ENCODE results near the gene STX8.

Gene STX8

GRCh38 chr17:9217151-9218056, 358.2 kb downstream of the STX8 start:
- Histone ChIP-seq H3K9ac (ENCODE audit: low read depth, low read length) (no peak overlapping the region), H3K9me3 (replicated peaks; ENCODE audit: low read length) (peaks cover 3% of the 10 kb centered on the region), H3K4me1 (ENCODE audit: control insufficient read depth, insufficient read depth, low read length) (peaks cover 6% of the 10 kb centered on the region), H3K36me3 (ENCODE audit: insufficient read depth, low read length) (no peaks in the 10 kb centered on the region), H3K4me3 (ENCODE audit: low read length) (no peak overlapping the region), H3K27me3 (ENCODE audit: control insufficient read depth, insufficient read depth, low read length) (no peaks in the 10 kb centered on the region), H3K4me2 (ENCODE audit: low read length) (peak overlapping the region; percentile 27)

- Histone ChIP-seq H3K36me3 (ENCODE audit: insufficient read depth, low read length) (no peaks in the 10 kb centered on the region), H3K9me3 (replicated peaks; ENCODE audit: low read length) (peaks cover 3% of the 10 kb centered on the region)
Measured at GRCh38 chr17:9215465-9215864, 360.2 kb downstream of the STX8 start.

DNA sequence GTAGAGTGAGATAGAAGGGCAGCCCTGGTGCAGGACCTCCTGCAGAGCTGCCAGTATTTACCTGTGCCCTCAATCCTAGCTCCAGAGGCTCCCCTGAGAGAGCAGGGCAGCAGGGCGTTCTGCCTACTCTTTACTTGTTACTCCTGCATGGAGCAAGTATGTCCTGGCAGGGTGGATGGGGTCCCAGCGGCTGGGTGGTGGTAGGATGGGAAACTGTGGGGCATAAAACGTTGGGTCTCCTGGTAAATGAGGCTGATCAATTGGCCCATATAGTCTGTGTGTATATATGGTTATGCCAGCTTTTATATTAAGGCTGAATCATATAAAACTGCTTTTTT, 362.3 kb downstream of the STX8 start:
- Histone ChIP-seq H3K36me3 (ENCODE audit: insufficient read depth, low read length) (no peaks in the 10 kb centered on the region), H3K9me3 (replicated peaks; ENCODE audit: low read length) (peaks cover 3% of the 10 kb centered on the region), H3K9ac (ENCODE audit: low read depth, low read length) (no peak overlapping the region), H3K4me2 (ENCODE audit: low read length) (no peak overlapping the region), H3K4me1 (ENCODE audit: control insufficient read depth, insufficient read depth, low read length) (peaks cover 6% of the 10 kb centered on the region), H3K4me3 (ENCODE audit: low read length) (no peak overlapping the region), H3K27me3 (ENCODE audit: control insufficient read depth, insufficient read depth, low read length) (peaks cover 3% of the 10 kb centered on the region)

More at GRCh38 chr17:9215465-9215864, 360.2 kb downstream of the STX8 start:
- H3K4me1 ChIP-seq (ENCODE audit: control insufficient read depth, insufficient read depth, low read length) = peaks cover 6% of the 10 kb centered on the region
- no peaks in the 10 kb centered on the region for H3K27me3 ChIP-seq (ENCODE audit: control insufficient read depth, insufficient read depth, low read length)
- no peak overlapping the region for H3K4me2 ChIP-seq (ENCODE audit: low read length)
- no peak overlapping the region for H3K9ac ChIP-seq (ENCODE audit: low read depth, low read length)
- no peak overlapping the region for H3K4me3 ChIP-seq (ENCODE audit: low read length)

DNA sequence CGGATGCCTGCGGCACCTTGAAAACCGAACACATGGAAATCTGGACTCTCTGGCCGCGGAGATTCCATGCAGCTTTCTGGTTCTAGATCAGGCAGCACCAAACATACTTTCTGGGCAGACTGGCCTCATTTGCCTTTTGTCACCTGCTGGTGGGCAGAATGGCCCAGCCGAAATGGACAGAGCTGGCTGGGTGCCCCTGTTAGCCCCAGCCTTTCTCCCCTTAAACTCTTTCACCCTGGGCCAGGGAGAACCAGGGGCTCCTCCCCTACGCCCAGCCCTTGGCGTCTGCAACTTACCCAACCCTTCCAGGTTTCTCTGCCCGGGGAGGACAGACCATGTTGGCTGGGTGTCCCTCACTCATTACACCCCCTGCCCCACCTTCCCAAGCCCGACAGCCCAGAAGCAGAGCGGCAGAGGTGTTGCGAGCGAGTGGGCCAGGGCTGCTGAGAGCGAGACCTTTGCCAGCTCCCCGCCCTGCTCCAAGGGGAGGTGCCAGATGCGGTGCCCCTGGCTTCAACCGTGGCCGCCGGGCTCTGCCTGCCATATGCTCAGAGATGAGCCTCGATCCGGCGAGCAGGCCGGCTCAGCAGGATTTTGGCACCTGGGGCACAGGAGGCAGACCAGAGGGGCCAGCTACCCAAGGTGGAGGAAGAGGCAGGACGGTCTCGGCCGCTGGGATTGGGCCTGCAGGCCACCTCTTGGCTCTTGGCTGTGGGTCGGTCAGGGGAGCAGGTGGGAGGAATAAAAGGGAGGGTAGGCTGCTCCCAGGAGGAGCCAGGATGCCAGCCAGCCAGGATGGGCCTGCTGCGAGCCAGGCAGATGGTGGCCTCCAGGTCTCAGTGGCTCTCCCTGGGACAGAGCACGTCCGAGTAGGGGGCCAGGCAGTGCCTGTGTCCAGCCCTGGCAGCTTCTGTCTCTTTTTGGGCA, 363.0 kb downstream of the STX8 start:
- Histone ChIP-seq H3K36me3 (ENCODE audit: insufficient read depth, low read length) (no peaks in the 10 kb centered on the region), H3K27me3 (ENCODE audit: control insufficient read depth, insufficient read depth, low read length) (peaks cover 7% of the 10 kb centered on the region), H3K4me1 (ENCODE audit: control insufficient read depth, insufficient read depth, low read length) (peaks cover 6% of the 10 kb centered on the region), H3K4me2 (ENCODE audit: low read length) (no peak overlapping the region), H3K9me3 (replicated peaks; ENCODE audit: low read length) (peaks cover 3% of the 10 kb centered on the region), H3K9ac (ENCODE audit: low read depth, low read length) (no peak overlapping the region), H3K4me3 (ENCODE audit: low read length) (no peak overlapping the region)

DNA sequence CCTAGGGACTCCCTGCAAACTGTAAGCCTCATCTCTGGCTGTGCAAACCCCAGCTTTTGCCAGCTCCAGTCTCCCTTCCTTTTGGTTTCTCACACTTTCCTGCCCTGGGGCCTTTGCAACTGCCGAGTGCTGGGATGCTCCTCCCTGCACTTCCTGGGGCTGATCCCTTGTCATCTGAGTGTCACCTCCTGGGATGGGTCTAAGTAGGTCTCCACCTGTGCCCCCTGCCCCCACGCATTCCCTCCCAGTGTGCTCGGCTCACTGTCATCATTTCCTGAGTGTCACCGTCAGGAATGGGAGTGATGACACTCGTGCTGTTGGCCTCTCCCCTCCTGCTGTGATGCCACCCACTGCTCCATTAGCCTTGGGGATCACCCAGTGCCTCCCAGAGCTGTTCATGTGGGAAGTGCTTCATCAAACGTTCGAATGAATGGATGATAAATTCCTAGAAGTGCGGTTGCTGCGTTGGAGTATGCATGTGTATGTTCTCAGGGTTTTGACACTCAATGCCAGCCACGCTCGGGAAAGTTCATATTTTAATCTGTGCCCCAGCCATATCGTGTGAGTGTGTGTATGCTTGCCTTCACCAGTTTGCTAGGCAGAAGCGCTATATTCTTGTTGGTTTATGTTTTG, 364.4 kb downstream of the STX8 start:
- H3K9me3 ChIP-seq (replicated peaks; ENCODE audit: low read length) = peaks cover 3% of the 10 kb centered on the region
- H3K4me1 ChIP-seq (ENCODE audit: control insufficient read depth, insufficient read depth, low read length) = no peaks in the 10 kb centered on the region
- no peaks in the 10 kb centered on the region for H3K36me3 ChIP-seq (ENCODE audit: insufficient read depth, low read length)
- H3K4me2 ChIP-seq (ENCODE audit: low read length) = no peak overlapping the region
- H3K4me3 ChIP-seq (ENCODE audit: low read length) = no peak overlapping the region
- H3K27me3 ChIP-seq (ENCODE audit: control insufficient read depth, insufficient read depth, low read length) = peaks cover 19% of the 10 kb centered on the region
- H3K9ac ChIP-seq (ENCODE audit: low read depth, low read length) = no peak overlapping the region

GRCh38 chr17:9209781-9210370, 365.7 kb downstream of the STX8 start:
- no peaks in the 10 kb centered on the region for H3K36me3 ChIP-seq (ENCODE audit: insufficient read depth, low read length)
- H3K9ac ChIP-seq (ENCODE audit: low read depth, low read length) = no peak overlapping the region
- H3K4me1 ChIP-seq (ENCODE audit: control insufficient read depth, insufficient read depth, low read length) = no peaks in the 10 kb centered on the region
- no peak overlapping the region for H3K4me3 ChIP-seq (ENCODE audit: low read length)
- H3K4me2 ChIP-seq (ENCODE audit: low read length) = no peak overlapping the region
- H3K27me3 ChIP-seq (ENCODE audit: control insufficient read depth, insufficient read depth, low read length) = peaks cover 30% of the 10 kb centered on the region
- H3K9me3 ChIP-seq (replicated peaks; ENCODE audit: low read length) = no peaks in the 10 kb centered on the region

DNA sequence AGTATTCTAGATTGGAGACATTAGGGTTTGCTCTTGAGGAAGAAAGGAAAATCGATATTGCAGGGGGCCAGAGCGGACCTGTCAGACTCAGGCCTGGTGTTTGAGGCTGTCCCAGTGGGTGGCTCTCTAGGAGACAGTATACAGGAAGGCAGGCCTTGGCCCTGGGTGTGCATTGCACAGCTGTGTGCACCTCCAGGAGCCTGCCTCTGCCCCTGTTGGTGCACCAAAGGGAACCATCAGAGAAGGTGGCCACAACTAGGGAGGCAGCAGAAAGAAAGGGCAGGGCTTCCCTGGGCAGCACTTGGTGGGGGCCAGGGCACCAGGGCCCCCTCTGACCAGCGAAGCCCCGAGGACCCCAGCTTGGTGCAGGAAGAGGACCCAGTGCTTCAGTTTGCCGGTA, 366.3 kb downstream of the STX8 start:
- Histone ChIP-seq H3K4me1 (ENCODE audit: control insufficient read depth, insufficient read depth, low read length) (no peaks in the 10 kb centered on the region), H3K36me3 (ENCODE audit: insufficient read depth, low read length) (no peaks in the 10 kb centered on the region), H3K9ac (ENCODE audit: low read depth, low read length) (no peak overlapping the region), H3K4me3 (ENCODE audit: low read length) (no peak overlapping the region), H3K27me3 (ENCODE audit: control insufficient read depth, insufficient read depth, low read length) (peaks cover 30% of the 10 kb centered on the region), H3K9me3 (replicated peaks; ENCODE audit: low read length) (no peaks in the 10 kb centered on the region), H3K4me2 (ENCODE audit: low read length) (no peak overlapping the region)

DNA sequence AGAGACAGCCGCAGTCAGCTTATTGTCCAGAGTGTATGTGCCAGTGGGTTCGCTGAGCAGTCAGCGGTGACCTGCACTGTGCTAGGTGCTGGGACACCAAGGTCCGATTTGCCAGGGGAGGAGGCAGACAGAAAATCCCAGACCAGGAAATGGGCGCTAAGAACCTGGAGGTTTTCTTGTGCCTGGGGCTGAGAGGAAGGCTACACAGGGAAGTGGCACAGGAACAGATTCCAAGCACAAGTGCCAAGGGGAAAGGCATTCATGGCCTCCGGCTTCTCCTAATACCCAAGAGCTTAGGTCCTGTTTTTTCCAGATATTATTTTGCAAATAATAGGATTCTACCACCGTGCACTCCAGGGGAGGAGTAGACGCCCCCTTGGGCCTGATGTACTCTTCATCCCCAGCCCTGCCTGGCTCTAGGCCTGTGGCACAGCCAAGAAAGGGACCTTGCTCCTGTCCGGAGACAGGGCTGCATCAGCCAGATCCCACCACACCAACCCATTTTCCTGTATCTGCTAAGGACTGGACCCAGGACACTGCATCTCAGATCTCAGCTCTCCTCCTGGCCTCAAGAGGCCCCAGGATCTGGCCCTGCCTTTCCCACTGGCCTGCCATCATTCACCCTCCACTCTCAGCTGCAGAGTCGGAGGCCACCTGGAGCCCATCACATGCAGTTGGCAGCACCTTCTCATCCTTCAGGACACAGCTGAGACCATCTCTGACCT, 367.1 kb downstream of the STX8 start:
- Histone ChIP-seq H3K4me1 (ENCODE audit: control insufficient read depth, insufficient read depth, low read length) (no peaks in the 10 kb centered on the region), H3K36me3 (ENCODE audit: insufficient read depth, low read length) (no peaks in the 10 kb centered on the region), H3K4me2 (ENCODE audit: low read length) (no peak overlapping the region), H3K9ac (ENCODE audit: low read depth, low read length) (no peak overlapping the region), H3K9me3 (replicated peaks; ENCODE audit: low read length) (no peaks in the 10 kb centered on the region), H3K27me3 (ENCODE audit: control insufficient read depth, insufficient read depth, low read length) (peaks cover 30% of the 10 kb centered on the region), H3K4me3 (ENCODE audit: low read length) (no peak overlapping the region)

DNA sequence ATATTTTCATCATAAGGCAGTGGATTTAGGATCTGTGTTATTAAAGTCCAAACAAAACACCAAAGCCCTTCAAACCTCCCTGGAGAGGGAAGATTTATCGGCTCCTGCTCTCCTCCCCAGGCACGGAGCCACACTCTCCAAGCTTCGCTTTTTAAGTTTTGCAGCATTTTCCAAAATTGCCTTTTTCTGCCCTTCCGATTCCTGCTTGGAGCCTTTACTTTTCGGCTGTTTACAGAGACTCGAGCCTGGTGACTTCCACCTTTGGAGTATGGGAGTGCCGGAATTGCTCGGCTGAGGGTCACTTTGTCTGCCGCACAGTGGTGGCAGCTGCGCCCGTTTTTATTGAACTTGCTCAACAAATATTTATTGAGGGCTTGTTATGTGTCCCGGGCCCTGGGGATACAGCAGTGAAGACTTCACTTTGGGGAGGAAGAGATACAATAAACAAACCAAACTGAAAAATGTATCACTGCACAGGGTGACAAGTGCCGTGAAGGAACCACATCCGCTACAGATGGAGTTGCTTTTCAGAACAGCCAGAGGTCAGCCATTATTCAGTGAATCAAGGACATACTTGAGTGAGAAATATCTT, 368.8 kb downstream of the STX8 start:
- Histone ChIP-seq H3K4me3 (ENCODE audit: low read length) (no peak overlapping the region), H3K36me3 (ENCODE audit: insufficient read depth, low read length) (no peaks in the 10 kb centered on the region), H3K4me1 (ENCODE audit: control insufficient read depth, insufficient read depth, low read length) (no peaks in the 10 kb centered on the region), H3K4me2 (ENCODE audit: low read length) (no peak overlapping the region), H3K27me3 (ENCODE audit: control insufficient read depth, insufficient read depth, low read length) (peaks cover 32% of the 10 kb centered on the region), H3K9me3 (replicated peaks; ENCODE audit: low read length) (no peaks in the 10 kb centered on the region), H3K9ac (ENCODE audit: low read depth, low read length) (no peak overlapping the region)

DNA sequence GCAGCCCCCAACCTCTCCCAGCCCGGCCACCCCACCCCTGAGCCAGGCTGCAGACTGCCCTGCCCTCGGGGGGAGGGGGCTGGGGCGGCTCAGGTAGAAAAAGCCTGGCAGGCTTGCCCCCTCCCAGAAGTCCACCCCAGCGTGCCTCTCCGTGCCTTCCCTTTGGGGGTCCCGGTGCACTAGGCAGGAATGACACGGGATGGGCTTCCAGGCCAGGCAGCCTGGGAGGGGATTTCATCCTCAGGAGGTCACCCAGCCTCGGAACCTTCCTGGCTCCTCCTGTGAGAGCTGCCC, 369.3 kb downstream of the STX8 start:
- H3K4me3 ChIP-seq (ENCODE audit: low read length) = no peak overlapping the region
- peaks cover 35% of the 10 kb centered on the region for H3K27me3 ChIP-seq (ENCODE audit: control insufficient read depth, insufficient read depth, low read length)
- H3K36me3 ChIP-seq (ENCODE audit: insufficient read depth, low read length) = no peaks in the 10 kb centered on the region
- H3K9me3 ChIP-seq (replicated peaks; ENCODE audit: low read length) = no peaks in the 10 kb centered on the region
- H3K4me1 ChIP-seq (ENCODE audit: control insufficient read depth, insufficient read depth, low read length) = no peaks in the 10 kb centered on the region
- no peak overlapping the region for H3K4me2 ChIP-seq (ENCODE audit: low read length)
- H3K9ac ChIP-seq (ENCODE audit: low read depth, low read length) = no peak overlapping the region

Measured in skeletal muscle satellite cell (primary cell).